ENCODE data around the gene DPM2.

- TF ChIP-seq CTCF (IDR thresholded peaks at IDR 0.05; ENCODE audit: poor library complexity) (no peak), EZH2 (IDR thresholded peaks at IDR 0.05; ENCODE audit: borderline replicate concordance) (no peak), EZH2phosphoT487 (IDR thresholded peaks at IDR 0.05; ENCODE audit: low read depth, severe bottlenecking, unreplicated experiment) (no peak)
These were observed 31.2 kb upstream of the DPM2 start for GRCh38 chr9:127968700-127969383.
